HepG2 (cell line): ENCODE data around the gene RPAP3.

ENCODE experiments used
- BCL3 ChIP-seq: sonication (generic); formaldehyde crosslinking; IDR thresholded peaks from 2 replicates; pipeline ENCODE4 v1.5.1; 2020; ENCODE audit warnings: mild to moderate bottlenecking, missing genetic modification reagents, moderate library complexity
- MAFF ChIP-seq: IDR thresholded peaks from 2 replicates; pipeline ENCODE4 v1.6.1; 2011; ENCODE audit warnings: low read depth, low read length, improper control_type of control experiment
- POLR2AphosphoS5 ChIP-seq: IDR thresholded peaks from 2 replicates; pipeline ENCODE4 v1.6.1; 2012; ENCODE audit warnings: low read depth, low read length
- TCF12 ChIP-seq, 2 experiments: fragments of 450-650 bp in 1 of 2; sonication (generic) in 1 of 2; formaldehyde crosslinking in 1 of 2; IDR thresholded peaks; 2 replicates each; pipeline versions ENCODE4 v1.6.1 to v1.8.0; 2017 to 2022; ENCODE audit warnings: antibody characterized with exemption in 1 of 2, mild to moderate bottlenecking in 1 of 2, missing genetic modification reagents in 1 of 2, moderate library complexity in 1 of 2
- ZFP41 ChIP-seq: sonication (generic); formaldehyde crosslinking; IDR thresholded peaks from 2 replicates; pipeline ENCODE4 v1.4.0; 2020; ENCODE audit warnings: mild to moderate bottlenecking, missing genetic modification reagents, borderline replicate concordance
- ZKSCAN1 ChIP-seq: fragments of 150-350 bp; IDR thresholded peaks from 2 replicates; pipeline ENCODE4 v1.6.1; 2014; ENCODE audit warnings: low read length

GRCh38 chr12:47725091-47725772 lies 19.4 kb upstream of the RPAP3 start, which contains the start of gene ENDOU:
- TF ChIP-seq BCL3 (CRISPR knock-in tag) (no peak), ZKSCAN1 (no peak), POLR2AphosphoS5 (no peak), ZFP41 (CRISPR knock-in tag) (no peak), TCF12 (IDR thresholded peaks at IDR 0.05) (no peak), TCF12 (CRISPR knock-in tag; IDR thresholded peaks at IDR 0.05) (no peak), MAFF (no peak)
